ENCODE results near the gene GPR137. TPM values are rescaled to one million over a fixed set of nuclear protein-coding genes. Genes with fewer than 3 reads are reported as not detected.

GPR137 gene
- total and polyA plus RNA-seq, 2 experiments from 2014 or later, result 16.3 to 32.5 TPM

- H3K4me2 ChIP-seq, result no peak overlapping the region
- H3K4me3 ChIP-seq, result no peak overlapping the region
- ATAC-seq (no peak), DNase-seq (ENCODE audit: low spot score) (no peak)
- no peaks in the 10 kb centered on the region for H3K9me2 ChIP-seq (ENCODE audit: insufficient read depth)
- no peak overlapping the region for H3K27ac ChIP-seq (ENCODE audit: low read depth)
- no peaks in the 10 kb centered on the region for H3K36me3 ChIP-seq (ENCODE audit: insufficient read depth)
- Mint-ChIP-seq H3K4me3 (no peak overlapping the region), H3K4me1 (peaks cover 11% of the 10 kb centered on the region), H3K36me3 (ENCODE audit: low read depth) (no peaks in the 10 kb centered on the region; the same call in 2 of the 3 replicates), H3K9me3 (no peaks in the 10 kb centered on the region; the same call in 1 of the 3 replicates), H3K27me3 (ENCODE audit: insufficient read depth, low read depth, poor library complexity) (peaks cover 45% of the 10 kb centered on the region), H3K27ac (no peak overlapping the region)
- no peaks in the 10 kb centered on the region for H3K79me2 ChIP-seq (replicated peaks; ENCODE audit: insufficient read depth)
- H3K4me1 ChIP-seq (ENCODE audit: insufficient read depth), result peaks cover 8% of the 10 kb centered on the region
- no peaks in the 10 kb centered on the region for H4K20me1 ChIP-seq (replicated peaks; ENCODE audit: insufficient read depth)
- H3K27me3 ChIP-seq (ENCODE audit: insufficient read depth), result peaks cover 50% of the 10 kb centered on the region
- peaks cover 13% of the 10 kb centered on the region; the same call in 1 of the 2 replicates for H3F3A ChIP-seq (replicated peaks; ENCODE audit: low read depth)
- H2AFZ ChIP-seq, result no peak overlapping the region
- TF ChIP-seq, protein P1, sequence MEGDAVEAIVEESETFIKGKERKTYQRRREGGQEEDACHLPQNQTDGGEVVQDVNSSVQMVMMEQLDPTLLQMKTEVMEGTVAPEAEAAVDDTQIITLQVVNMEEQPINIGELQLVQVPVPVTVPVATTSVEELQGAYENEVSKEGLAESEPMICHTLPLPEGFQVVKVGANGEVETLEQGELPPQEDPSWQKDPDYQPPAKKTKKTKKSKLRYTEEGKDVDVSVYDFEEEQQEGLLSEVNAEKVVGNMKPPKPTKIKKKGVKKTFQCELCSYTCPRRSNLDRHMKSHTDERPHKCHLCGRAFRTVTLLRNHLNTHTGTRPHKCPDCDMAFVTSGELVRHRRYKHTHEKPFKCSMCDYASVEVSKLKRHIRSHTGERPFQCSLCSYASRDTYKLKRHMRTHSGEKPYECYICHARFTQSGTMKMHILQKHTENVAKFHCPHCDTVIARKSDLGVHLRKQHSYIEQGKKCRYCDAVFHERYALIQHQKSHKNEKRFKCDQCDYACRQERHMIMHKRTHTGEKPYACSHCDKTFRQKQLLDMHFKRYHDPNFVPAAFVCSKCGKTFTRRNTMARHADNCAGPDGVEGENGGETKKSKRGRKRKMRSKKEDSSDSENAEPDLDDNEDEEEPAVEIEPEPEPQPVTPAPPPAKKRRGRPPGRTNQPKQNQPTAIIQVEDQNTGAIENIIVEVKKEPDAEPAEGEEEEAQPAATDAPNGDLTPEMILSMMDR (conservative IDR thresholded peaks at IDR 0.05; ENCODE audit: low read depth in 2 of 2), result no peak
- TF ChIP-seq POLR2AphosphoS5 (IDR thresholded peaks at IDR 0.05; ENCODE audit: low read depth), result no peak
- no peak for TF ChIP-seq ZNF331 (CRISPR knock-in tag; IDR thresholded peaks at IDR 0.05; ENCODE audit: low read depth)
- no peak for TF ChIP-seq STAT1 (IDR thresholded peaks at IDR 0.05; ENCODE audit: unreplicated experiment)
- TF ChIP-seq, protein P2, sequence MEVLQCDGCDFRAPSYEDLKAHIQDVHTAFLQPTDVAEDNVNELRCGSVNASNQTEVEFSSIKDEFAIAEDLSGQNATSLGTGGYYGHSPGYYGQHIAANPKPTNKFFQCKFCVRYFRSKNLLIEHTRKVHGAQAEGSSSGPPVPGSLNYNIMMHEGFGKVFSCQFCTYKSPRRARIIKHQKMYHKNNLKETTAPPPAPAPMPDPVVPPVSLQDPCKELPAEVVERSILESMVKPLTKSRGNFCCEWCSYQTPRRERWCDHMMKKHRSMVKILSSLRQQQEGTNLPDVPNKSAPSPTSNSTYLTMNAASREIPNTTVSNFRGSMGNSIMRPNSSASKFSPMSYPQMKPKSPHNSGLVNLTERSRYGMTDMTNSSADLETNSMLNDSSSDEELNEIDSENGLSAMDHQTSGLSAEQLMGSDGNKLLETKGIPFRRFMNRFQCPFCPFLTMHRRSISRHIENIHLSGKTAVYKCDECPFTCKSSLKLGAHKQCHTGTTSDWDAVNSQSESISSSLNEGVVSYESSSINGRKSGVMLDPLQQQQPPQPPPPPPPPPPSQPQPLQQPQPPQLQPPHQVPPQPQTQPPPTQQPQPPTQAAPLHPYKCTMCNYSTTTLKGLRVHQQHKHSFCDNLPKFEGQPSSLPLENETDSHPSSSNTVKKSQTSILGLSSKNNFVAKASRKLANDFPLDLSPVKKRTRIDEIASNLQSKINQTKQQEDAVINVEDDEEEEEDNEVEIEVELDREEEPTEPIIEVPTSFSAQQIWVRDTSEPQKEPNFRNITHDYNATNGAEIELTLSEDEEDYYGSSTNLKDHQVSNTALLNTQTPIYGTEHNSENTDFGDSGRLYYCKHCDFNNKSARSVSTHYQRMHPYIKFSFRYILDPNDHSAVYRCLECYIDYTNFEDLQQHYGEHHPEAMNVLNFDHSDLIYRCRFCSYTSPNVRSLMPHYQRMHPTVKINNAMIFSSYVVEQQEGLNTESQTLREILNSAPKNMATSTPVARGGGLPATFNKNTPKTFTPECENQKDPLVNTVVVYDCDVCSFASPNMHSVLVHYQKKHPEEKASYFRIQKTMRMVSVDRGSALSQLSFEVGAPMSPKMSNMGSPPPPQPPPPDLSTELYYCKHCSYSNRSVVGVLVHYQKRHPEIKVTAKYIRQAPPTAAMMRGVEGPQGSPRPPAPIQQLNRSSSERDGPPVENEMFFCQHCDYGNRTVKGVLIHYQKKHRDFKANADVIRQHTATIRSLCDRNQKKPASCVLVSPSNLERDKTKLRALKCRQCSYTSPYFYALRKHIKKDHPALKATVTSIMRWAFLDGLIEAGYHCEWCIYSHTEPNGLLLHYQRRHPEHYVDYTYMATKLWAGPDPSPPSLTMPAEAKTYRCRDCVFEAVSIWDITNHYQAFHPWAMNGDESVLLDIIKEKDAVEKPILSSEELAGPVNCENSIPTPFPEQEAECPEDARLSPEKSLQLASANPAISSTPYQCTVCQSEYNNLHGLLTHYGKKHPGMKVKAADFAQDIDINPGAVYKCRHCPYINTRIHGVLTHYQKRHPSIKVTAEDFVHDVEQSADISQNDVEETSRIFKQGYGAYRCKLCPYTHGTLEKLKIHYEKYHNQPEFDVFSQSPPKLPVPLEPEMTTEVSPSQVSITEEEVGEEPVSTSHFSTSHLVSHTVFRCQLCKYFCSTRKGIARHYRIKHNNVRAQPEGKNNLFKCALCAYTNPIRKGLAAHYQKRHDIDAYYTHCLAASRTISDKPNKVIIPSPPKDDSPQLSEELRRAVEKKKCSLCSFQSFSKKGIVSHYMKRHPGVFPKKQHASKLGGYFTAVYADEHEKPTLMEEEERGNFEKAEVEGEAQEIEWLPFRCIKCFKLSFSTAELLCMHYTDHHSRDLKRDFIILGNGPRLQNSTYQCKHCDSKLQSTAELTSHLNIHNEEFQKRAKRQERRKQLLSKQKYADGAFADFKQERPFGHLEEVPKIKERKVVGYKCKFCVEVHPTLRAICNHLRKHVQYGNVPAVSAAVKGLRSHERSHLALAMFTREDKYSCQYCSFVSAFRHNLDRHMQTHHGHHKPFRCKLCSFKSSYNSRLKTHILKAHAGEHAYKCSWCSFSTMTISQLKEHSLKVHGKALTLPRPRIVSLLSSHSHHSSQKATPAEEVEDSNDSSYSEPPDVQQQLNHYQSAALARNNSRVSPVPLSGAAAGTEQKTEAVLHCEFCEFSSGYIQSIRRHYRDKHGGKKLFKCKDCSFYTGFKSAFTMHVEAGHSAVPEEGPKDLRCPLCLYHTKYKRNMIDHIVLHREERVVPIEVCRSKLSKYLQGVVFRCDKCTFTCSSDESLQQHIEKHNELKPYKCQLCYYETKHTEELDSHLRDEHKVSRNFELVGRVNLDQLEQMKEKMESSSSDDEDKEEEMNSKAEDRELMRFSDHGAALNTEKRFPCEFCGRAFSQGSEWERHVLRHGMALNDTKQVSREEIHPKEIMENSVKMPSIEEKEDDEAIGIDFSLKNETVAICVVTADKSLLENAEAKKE (CRISPR knock-in tag; IDR thresholded peaks at IDR 0.05), result no peak
- no peak for TF ChIP-seq JUNB (IDR thresholded peaks at IDR 0.05; ENCODE audit: unreplicated experiment)
- TF ChIP-seq CREB1 (CRISPR knock-in tag; IDR thresholded peaks at IDR 0.05; ENCODE audit: low read depth), result no peak
- no peak for TF ChIP-seq ETS1 (IDR thresholded peaks at IDR 0.05)
- TF ChIP-seq REST (IDR thresholded peaks at IDR 0.05; ENCODE audit: unreplicated experiment), result no peak
- TF ChIP-seq NANOG (IDR thresholded peaks at IDR 0.05; ENCODE audit: borderline replicate concordance), result no peak
- no peak for TF ChIP-seq EZH2 (IDR thresholded peaks at IDR 0.05; ENCODE audit: low read depth, unreplicated experiment)
- no peak for TF ChIP-seq ZNF114 (CRISPR knock-in tag; IDR thresholded peaks at IDR 0.05)
- TF ChIP-seq EZH2phosphoT487 (IDR thresholded peaks at IDR 0.05; ENCODE audit: unreplicated experiment), result no peak
Observed at GRCh38 chr11:64287676-64288352, 2.2 kb downstream of the GPR137 start.

Measured in GM23338 (cell line).